Glomerular visceral epithelial cell (primary cell): ENCODE results near the gene S100A4.
"Not testable (repeated sequence)": the region's sequence is repeated elsewhere in the genome, so short reads cannot be mapped to it uniquely, and the experiment has no call there.

Experiments
- DNase-seq: peaks from one replicate; pipeline ENCODE4 v3.0.0-alpha.2; 2016; ENCODE audit errors: extremely low spot score

The S100A4 gene

GRCh38 chr1:153567621-153568366, 22.2 kb upstream of the S100A4 start:
- DNase-seq: peak; percentile 90

- peak; percentile 100 for DNase-seq
Observed at GRCh38 chr1:153566414-153567371, 21.1 kb upstream of the S100A4 start.

DNA sequence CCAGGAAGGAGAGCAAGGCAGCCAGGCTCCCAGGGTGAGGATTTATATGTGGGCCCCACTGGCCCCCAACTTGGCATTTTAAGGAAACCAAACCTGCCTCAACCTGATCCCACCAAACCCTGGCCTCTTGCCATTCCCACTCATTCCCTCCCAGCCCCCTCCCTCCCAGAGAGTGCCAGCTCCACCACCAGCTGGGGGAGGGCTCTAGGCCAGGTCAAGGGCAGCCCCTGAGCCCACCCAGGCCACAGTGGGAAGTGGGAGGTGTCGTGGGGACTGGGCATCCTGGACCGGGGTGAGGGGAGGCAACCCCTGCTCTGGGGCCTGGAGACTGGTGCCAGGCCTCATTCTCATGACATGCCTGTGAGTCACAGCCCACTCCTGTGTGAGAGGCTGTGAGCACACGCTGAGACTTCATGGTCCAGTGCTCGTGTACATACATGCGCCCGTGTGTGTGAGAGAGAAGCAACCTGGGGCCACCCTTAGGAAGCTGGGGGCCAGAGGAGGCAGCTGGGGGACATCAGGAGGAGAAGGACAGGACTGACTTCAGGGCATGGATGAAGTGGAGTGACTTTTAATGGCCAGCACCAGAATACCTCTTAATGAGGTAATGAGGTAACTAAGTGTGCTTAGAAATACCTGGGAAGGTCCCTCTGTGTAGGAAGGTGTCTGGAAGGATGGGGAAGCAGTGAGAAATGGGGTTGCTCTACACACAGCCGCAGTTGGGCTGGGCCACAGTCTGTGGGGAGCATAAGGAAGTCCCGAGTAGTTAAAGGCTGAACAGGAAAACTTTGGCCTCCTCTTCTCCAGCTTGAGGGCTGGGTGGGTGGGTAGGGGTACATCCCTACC, 20.1 kb upstream of the S100A4 start, which contains the start of gene S100A2:
S100A2 (minus strand) TSS at position 316 of the 846 bp plus-strand sequence. CDS start 1,967 bp downstream, outside the sequence.
- DNase-seq: peak; percentile 99

- no peak for DNase-seq
Observed at GRCh38 chr1:153563991-153564390, 18.4 kb upstream of the S100A4 start.

- DNase-seq: no peak
Observed at GRCh38 chr1:153563483-153563901, 17.9 kb upstream of the S100A4 start.

DNA sequence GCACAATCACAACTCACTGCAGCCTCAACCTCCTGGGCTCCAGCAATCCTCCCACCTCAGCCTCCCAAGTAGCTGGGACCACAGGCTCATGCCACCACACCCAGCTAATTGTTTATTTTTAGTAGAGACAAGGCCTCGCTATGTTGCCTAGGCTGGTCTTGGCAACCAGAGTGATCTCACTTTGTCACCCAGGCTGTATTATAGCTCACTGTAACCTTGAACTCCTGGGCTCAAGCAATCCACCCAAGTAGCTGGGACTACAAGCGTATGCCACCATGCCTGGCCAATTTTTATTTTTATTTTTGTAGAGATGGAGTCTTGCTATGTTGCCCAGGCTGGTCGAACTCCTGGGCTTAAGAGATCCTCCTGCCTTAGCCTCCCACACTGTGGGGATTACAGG, 16.4 kb upstream of the S100A4 start:
- not testable (repeated sequence) for DNase-seq

DNA sequence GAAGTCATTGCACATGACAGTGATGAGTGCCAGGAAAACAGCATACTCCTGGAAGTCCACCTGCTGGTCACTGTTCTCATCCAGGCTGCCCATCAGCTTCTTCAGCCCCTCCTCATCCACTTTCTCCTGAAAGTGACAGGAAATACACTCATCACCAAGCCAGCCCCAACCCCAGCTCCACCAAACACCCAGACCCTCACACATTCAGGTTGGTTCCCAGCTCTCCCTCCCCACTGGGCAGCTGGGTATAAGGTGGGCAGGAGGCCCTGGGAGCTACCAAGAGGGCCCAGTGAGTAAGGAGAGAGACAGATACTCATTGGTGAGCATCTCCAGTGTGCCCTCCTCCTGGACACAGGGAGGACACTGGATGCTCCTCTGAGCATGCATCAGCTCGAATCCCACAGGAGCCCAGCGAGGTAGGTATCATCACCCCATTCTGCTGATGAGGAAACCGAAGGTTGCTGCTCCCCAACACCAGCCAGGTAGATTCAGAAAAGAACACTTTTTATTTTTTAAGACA, 15.9 kb upstream of the S100A4 start:
- DNase-seq: no peak

- no peak for DNase-seq
Observed at GRCh38 chr1:153560771-153561465, 15.3 kb upstream of the S100A4 start.

GRCh38 chr1:153560241-153560640, 14.6 kb upstream of the S100A4 start:
- DNase-seq: no peak

DNA sequence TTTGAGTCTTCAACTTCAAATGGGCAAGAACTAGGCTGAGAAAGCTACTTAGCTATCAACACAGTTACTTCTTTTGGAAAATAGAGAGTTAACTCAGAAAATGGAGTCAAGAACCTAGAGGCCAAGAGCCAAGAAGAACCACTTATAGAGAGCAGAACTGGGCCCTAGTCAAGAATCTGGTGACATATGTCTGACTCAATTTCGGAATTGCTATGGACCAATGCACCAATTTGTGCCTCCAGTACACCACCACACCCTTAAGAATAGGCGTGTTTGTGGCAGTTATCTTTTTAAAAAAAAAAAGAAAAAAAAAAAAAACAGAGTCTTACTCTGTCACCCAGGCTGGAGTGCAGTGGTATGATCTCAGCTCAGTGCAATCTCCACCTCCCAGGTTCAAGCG, 12.3 kb upstream of the S100A4 start:
- no peak for DNase-seq

DNA sequence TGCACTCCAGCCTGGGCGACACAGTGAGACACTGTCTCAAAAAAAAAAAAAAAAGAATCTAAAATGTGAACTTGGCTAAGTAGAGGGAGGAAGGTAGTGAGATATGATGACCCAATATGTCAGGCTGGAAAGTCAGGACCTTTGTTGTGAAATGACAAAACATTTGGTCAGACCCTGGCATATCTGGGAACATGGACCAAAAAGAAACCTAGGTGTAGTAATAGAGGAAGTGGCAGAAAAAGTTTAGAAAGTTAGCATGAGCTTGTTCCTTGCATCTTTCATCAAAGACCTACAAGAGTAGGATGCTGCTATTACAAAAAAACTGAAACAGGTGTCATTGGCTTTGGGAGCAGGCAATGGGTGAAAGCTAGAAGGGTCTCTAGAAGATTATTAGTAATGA, 10.7 kb upstream of the S100A4 start:
- DNase-seq: no peak

- no peak for DNase-seq
Observed at GRCh38 chr1:153553830-153554541, 8.4 kb upstream of the S100A4 start.

GRCh38 chr1:153553096-153553495, 7.5 kb upstream of the S100A4 start:
- DNase-seq: no peak

GRCh38 chr1:153552335-153552734, 6.7 kb upstream of the S100A4 start:
- DNase-seq: no peak

GRCh38 chr1:153550827-153551500, 5.4 kb upstream of the S100A4 start:
- no peak for DNase-seq

DNA sequence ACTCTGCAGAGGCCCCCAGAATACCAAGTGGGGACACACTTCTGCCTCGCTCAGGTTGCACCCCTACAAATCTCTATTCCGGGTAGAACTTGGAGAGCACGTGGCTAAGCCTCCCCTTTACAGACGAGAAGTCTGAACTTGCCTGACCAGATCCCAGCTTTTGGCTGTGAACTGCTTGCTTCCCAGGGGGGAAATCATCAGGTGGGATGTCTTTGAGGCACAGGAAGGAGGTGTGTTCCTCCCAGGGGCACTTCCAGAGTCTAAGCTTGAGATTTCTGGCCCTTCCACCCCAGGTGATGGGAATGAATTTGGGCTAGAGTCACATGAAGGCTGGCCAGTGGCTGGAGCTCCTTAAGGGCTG, 4.8 kb upstream of the S100A4 start:
- no peak for DNase-seq

DNA sequence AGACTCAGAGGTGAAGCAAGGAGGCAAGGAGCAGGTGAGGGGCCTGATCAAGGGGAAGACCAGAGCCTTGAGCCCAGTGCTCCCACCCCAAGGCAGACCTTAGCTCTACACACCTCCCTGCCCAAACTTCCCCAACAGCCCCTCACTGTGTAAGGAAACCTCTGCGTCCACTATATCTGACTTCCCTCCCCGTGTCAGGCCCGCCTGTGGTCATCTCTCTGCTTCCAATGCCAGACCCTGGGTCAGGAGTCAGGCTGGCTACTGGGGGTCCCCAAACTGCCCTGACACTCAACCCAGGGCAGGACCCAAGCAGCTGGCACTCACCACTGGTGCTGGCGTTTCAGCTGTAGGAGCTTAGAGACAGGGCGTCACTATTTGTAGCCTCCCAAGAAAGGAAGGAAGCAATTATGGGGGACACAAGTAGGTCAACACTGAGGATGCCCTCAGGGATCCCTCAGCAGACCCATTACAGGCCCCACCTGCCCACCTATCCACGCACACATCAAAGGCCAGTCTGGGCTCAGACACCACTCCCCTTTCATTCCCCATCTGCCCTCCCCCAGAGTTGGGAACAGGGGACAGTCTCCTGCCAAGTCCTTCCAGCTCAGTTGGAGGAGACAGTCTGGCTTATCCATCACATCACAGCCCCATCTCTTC, 4.3 kb upstream of the S100A4 start:
- DNase-seq: no peak

- DNase-seq: peak; percentile 90
Observed at GRCh38 chr1:153548722-153549688, 3.4 kb upstream of the S100A4 start, which contains the start of gene S100A3. Gene S100A3, minus strand, starts transcription at chr1:153549258. Its CDS starts 773 bp downstream, at chr1:153548485.
